HCT116 (cell line): ENCODE measurements around the gene PAM16. TPM values are rescaled to one million over a fixed set of nuclear protein-coding genes. Genes with fewer than 3 reads are reported as not detected.

Source experiments
- ATAC-seq: fragments of 200-7000 bp; cut with Tn5 transposase; 2 replicates; pipeline ENCODE4 v1.9.1; 2020; ENCODE audit warnings: mild to moderate bottlenecking, moderate library complexity
- BruUV-seq: library from RNA; stranded (reverse); fragments of 400-500 nt; replicated peaks from 2 replicates; lab custom pipeline; 2021; lab: Mats Ljungman, UMichigan
- CTCF ChIA-PET: fragments of 300-600 bp; sonication (Branson Sonifier 250); formaldehyde crosslinking; loops from one replicate; lab custom pipeline; 2021; ENCODE audit warnings: antibody characterized with exemption; lab: Charles Lee
- POLR2A ChIA-PET: fragments of 300-600, 350-600 bp; sonication (Branson Sonifier 250); formaldehyde crosslinking; loops from one replicate; lab custom pipeline; 2021; ENCODE audit warnings: antibody characterized with exemption; lab: Charles Lee
- RAD21 ChIA-PET, 2 experiments: fragments of 300-600 bp; sonication (Branson Sonifier 250); formaldehyde crosslinking; loops; one replicate each; lab custom pipeline; 2023; ENCODE audit warnings: low total read pairs in 2 of 2; ENCODE audit not compliant: uncharacterized antibody in 2 of 2, unreplicated experiment in 2 of 2, low non-redundant PET in 1 of 2; lab: Charles Lee
- DNase-seq: peaks from one replicate; pipeline ENCODE4 v3.0.0-alpha.2; 2010; ENCODE audit warnings: low read depth, low spot score
- H2AFZ ChIP-seq: fragments of 200-600 bp; shearing (Covaris generic), sonication (generic); 2 replicates; pipeline ENCODE4 v1.6.1; 2017; ENCODE audit warnings: low read depth, mixed run types, mixed read lengths, antibody characterized with exemption, low read length; ENCODE audit not compliant: poor library complexity, severe bottlenecking
- H3K27ac ChIP-seq: 2 replicates; pipeline ENCODE4 v1.5.1; 2012; ENCODE audit warnings: low read depth, low read length
- H3K27me3 ChIP-seq: fragments of 200-600 bp; sonication (generic); 2 replicates; pipeline ENCODE4 v1.6.1; 2016; ENCODE audit warnings: mixed run types, low read length, mixed read lengths; ENCODE audit not compliant: insufficient read depth
- H3K36me3 ChIP-seq, 2 experiments: fragments of 200-500 bp in 1 of 2; fragments of 200-600 bp in 1 of 2; sonication (Bioruptor generic) in 1 of 2; sonication (generic) in 1 of 2; 2 replicates each; pipeline versions ENCODE4 v1.5.1 to v1.6.1; 2014 to 2016; ENCODE audit warnings: low read length in 2 of 2, inconsistent platforms in 1 of 2, mixed read lengths in 1 of 2, mixed run types in 1 of 2; ENCODE audit not compliant: insufficient read depth in 2 of 2, control insufficient read depth in 1 of 2
- H3K4me1 ChIP-seq, 2 experiments: fragments of 200-600 bp in 1 of 2; sonication (generic) in 1 of 2; 2 replicates each; pipeline versions ENCODE4 v1.5.1 to v1.6.1; 2012 to 2017; ENCODE audit warnings: low read length in 2 of 2, inconsistent platforms in 1 of 2, mild to moderate bottlenecking in 1 of 2, mixed read lengths in 1 of 2, mixed run types in 1 of 2, moderate library complexity in 1 of 2; ENCODE audit not compliant: insufficient read depth in 2 of 2, control insufficient read depth in 1 of 2
- H3K4me2 ChIP-seq: fragments of 200-600 bp; sonication (generic); 2 replicates; pipeline ENCODE4 v1.6.1; 2017; ENCODE audit warnings: mixed run types, low read length, mixed read lengths
- H3K4me3 ChIP-seq, 2 experiments: fragments of 200-600 bp in 1 of 2; sonication (generic) in 1 of 2; replicated peaks in 1 of 2; 2 replicates each; pipeline ENCODE4 v1.5.1; 2011 to 2016; ENCODE audit warnings: low read length in 2 of 2, control low read depth in 1 of 2, low read depth in 1 of 2, mild to moderate bottlenecking in 1 of 2, mixed read lengths in 1 of 2, mixed run types in 1 of 2
- H3K79me2 ChIP-seq: fragments of 200-600 bp; sonication (generic); 2 replicates; pipeline ENCODE4 v1.6.1; 2017; ENCODE audit warnings: mild to moderate bottlenecking, mixed run types, low read length, moderate library complexity, mixed read lengths; ENCODE audit not compliant: insufficient read depth
- H3K9ac ChIP-seq: fragments of 200-600 bp; sonication (generic); 2 replicates; pipeline ENCODE4 v1.6.1; 2016; ENCODE audit warnings: low read length, mixed read lengths
- H3K9me2 ChIP-seq: fragments of 200-600 bp; sonication (generic), shearing (Covaris generic); 2 replicates; pipeline ENCODE4 v1.6.1; 2017; ENCODE audit warnings: mixed run types, mild to moderate bottlenecking, moderate library complexity; ENCODE audit not compliant: insufficient read depth
- H3K9me3 ChIP-seq, 2 experiments: fragments of 200-500 bp in 1 of 2; fragments of 200-600 bp in 1 of 2; sonication (Bioruptor generic) in 1 of 2; sonication (generic) in 1 of 2; 2 replicates each; pipeline ENCODE4 v1.6.1; 2014 to 2017; ENCODE audit warnings: low read length in 2 of 2, mixed read lengths in 2 of 2, inconsistent platforms in 1 of 2, low read depth in 1 of 2, mild to moderate bottlenecking in 1 of 2, mixed run types in 1 of 2, moderate library complexity in 1 of 2; ENCODE audit not compliant: control insufficient read depth in 1 of 2, insufficient read depth in 1 of 2
- H4K20me1 ChIP-seq: fragments of 200-600 bp; sonication (generic), shearing (Covaris generic); 2 replicates; pipeline ENCODE4 v1.6.1; 2017; ENCODE audit warnings: mixed run types, mild to moderate bottlenecking, moderate library complexity; ENCODE audit not compliant: insufficient read depth
- CEBPB ChIP-seq: IDR thresholded peaks from 2 replicates; pipeline ENCODE4 v1.6.1; 2012; ENCODE audit warnings: low read depth
- EGR1 ChIP-seq: IDR thresholded peaks from 2 replicates; pipeline ENCODE4 v1.6.1; 2012; ENCODE audit warnings: low read depth
- ELF1 ChIP-seq: IDR thresholded peaks from 2 replicates; pipeline ENCODE4 v1.6.1; 2012; ENCODE audit warnings: low read depth, borderline replicate concordance
- EZH2 ChIP-seq: fragments of 200-600 bp; sonication (generic); IDR thresholded peaks from 2 replicates; pipeline ENCODE4 v1.6.1; 2017; ENCODE audit warnings: antibody characterized with exemption, mixed run types
- EZH2phosphoT487 ChIP-seq: fragments of 200-600 bp; IDR thresholded peaks from 2 replicates; pipeline ENCODE4 v1.6.1; 2018; ENCODE audit warnings: antibody characterized with exemption, borderline replicate concordance
- FOSL1 ChIP-seq: IDR thresholded peaks from 2 replicates; pipeline ENCODE4 v1.6.1; 2012; ENCODE audit warnings: low read depth
- POLR2A ChIP-seq: IDR thresholded peaks from 2 replicates; pipeline ENCODE4 v1.7.0; 2011; ENCODE audit warnings: borderline replicate concordance; ENCODE audit not compliant: insufficient read depth, insufficient read length; ENCODE audit errors: extremely low read depth
- POLR2AphosphoS5 ChIP-seq: IDR thresholded peaks from 2 replicates; pipeline ENCODE4 v1.6.1; 2011; ENCODE audit warnings: mild to moderate bottlenecking, low read depth, low read length, moderate library complexity
- SP1 ChIP-seq: IDR thresholded peaks from 2 replicates; pipeline ENCODE4 v1.6.1; 2012; ENCODE audit warnings: low read depth
- TCF7L2 ChIP-seq: IDR thresholded peaks from 2 replicates; pipeline ENCODE4 v1.7.0; 2011; ENCODE audit warnings: borderline replicate concordance, inconsistent platforms; ENCODE audit not compliant: insufficient read depth, insufficient read length; ENCODE audit errors: extremely low read depth
- YY1 ChIP-seq: IDR thresholded peaks from 2 replicates; pipeline ENCODE4 v1.6.1; 2011; ENCODE audit warnings: low read length, low read depth, moderate library complexity, mild to moderate bottlenecking; ENCODE audit not compliant: insufficient replicate concordance; ENCODE audit errors: extremely low read depth
- ZNF274 ChIP-seq: fragments of 200-500 bp; sonication (Bioruptor generic); IDR thresholded peaks from 2 replicates; pipeline ENCODE4 v1.6.1; 2014; ENCODE audit warnings: mild to moderate bottlenecking, low read depth, low read length, inconsistent platforms
- intact Hi-C: fragments of 100-400 bp; cut with micrococcal nuclease; formaldehyde crosslinking; loops from 2 replicates; pipeline ENCODE4 v1.10.0; 2022
- total RNA-seq: library from RNA; stranded (reverse); gene quantifications from one replicate; pipeline ENCODE4 v1.2.1, GENCODE V29; 2021; ENCODE audit not compliant: unreplicated experiment
- TF ChIP-seq, protein P1 (sequence below): IDR thresholded peaks from 2 replicates; pipeline ENCODE4 v1.6.1; 2012; ENCODE audit warnings: low read depth
- TF ChIP-seq, protein P2 (sequence below): IDR thresholded peaks from 2 replicates; pipeline ENCODE4 v1.6.1; 2011; ENCODE audit warnings: mild to moderate bottlenecking, low read length, moderate library complexity; ENCODE audit not compliant: insufficient replicate concordance; ENCODE audit errors: extremely low read depth
- TF ChIP-seq, protein P3 (sequence below): IDR thresholded peaks from 2 replicates; pipeline ENCODE4 v1.6.1; 2012

PAM16 gene
- total RNA-seq, 1 experiment from 2014 or later: 102 TPM

DNA sequence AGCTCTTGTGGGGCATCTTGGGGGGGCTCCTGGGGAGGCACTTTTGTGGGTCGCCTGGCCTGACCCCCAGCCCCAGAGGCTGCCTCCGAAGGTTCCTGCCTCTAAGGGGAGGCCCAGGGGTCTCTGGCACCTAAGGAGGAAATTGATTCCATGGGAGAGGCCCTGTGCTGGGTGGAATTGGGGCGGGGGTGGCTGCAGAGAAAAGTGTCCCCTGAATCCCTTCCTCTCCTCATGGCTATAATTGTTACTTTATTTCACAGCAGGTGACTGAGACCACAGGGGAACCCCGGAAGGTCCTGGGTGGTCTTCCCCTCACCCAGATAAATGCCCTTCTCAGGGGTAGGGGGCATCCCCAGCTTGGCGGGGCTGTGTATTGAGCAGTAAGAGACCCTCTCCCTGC, 32.2 kb downstream of the PAM16 start:
- H2AFZ ChIP-seq: no peak overlapping the region
- ChIA-PET RAD21 (no interaction called here), CTCF (no interaction called here), POLR2A (no interaction called here)
- no peaks in the 10 kb centered on the region; the same call in 1 of the 2 replicates for H4K20me1 ChIP-seq
- intact Hi-C loops: no loop called here
- no peaks in the 10 kb centered on the region for H3K27me3 ChIP-seq
- BruUV-seq: no TSS peak
- H3K9me2 ChIP-seq: no peaks in the 10 kb centered on the region
- peaks cover 35 to 63% of the 10 kb centered on the region in 2 experiments for H3K4me1 ChIP-seq
- H3K9me3 ChIP-seq: no peaks in the 10 kb centered on the region
- no peaks in the 10 kb centered on the region for H3K36me3 ChIP-seq
- H3K27ac ChIP-seq: no peak overlapping the region
- no peak overlapping the region for H3K4me3 ChIP-seq
- TF ChIP-seq YY1: no peak
- no peak for TF ChIP-seq ELF1
- TF ChIP-seq EZH2: no peak
- TF ChIP-seq POLR2AphosphoS5: no peak
- no peak for TF ChIP-seq EGR1
- TF ChIP-seq, protein P1, sequence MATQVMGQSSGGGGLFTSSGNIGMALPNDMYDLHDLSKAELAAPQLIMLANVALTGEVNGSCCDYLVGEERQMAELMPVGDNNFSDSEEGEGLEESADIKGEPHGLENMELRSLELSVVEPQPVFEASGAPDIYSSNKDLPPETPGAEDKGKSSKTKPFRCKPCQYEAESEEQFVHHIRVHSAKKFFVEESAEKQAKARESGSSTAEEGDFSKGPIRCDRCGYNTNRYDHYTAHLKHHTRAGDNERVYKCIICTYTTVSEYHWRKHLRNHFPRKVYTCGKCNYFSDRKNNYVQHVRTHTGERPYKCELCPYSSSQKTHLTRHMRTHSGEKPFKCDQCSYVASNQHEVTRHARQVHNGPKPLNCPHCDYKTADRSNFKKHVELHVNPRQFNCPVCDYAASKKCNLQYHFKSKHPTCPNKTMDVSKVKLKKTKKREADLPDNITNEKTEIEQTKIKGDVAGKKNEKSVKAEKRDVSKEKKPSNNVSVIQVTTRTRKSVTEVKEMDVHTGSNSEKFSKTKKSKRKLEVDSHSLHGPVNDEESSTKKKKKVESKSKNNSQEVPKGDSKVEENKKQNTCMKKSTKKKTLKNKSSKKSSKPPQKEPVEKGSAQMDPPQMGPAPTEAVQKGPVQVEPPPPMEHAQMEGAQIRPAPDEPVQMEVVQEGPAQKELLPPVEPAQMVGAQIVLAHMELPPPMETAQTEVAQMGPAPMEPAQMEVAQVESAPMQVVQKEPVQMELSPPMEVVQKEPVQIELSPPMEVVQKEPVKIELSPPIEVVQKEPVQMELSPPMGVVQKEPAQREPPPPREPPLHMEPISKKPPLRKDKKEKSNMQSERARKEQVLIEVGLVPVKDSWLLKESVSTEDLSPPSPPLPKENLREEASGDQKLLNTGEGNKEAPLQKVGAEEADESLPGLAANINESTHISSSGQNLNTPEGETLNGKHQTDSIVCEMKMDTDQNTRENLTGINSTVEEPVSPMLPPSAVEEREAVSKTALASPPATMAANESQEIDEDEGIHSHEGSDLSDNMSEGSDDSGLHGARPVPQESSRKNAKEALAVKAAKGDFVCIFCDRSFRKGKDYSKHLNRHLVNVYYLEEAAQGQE: no peak
- no peak for TF ChIP-seq TCF7L2
- no peak for TF ChIP-seq POLR2A
- TF ChIP-seq ZNF274: no peak
- TF ChIP-seq EZH2phosphoT487: no peak
- no peak for TF ChIP-seq SP1
- TF ChIP-seq FOSL1: no peak
- TF ChIP-seq, protein P2, sequence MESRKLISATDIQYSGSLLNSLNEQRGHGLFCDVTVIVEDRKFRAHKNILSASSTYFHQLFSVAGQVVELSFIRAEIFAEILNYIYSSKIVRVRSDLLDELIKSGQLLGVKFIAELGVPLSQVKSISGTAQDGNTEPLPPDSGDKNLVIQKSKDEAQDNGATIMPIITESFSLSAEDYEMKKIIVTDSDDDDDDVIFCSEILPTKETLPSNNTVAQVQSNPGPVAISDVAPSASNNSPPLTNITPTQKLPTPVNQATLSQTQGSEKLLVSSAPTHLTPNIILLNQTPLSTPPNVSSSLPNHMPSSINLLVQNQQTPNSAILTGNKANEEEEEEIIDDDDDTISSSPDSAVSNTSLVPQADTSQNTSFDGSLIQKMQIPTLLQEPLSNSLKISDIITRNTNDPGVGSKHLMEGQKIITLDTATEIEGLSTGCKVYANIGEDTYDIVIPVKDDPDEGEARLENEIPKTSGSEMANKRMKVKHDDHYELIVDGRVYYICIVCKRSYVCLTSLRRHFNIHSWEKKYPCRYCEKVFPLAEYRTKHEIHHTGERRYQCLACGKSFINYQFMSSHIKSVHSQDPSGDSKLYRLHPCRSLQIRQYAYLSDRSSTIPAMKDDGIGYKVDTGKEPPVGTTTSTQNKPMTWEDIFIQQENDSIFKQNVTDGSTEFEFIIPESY: no peak
- TF ChIP-seq, protein P3, sequence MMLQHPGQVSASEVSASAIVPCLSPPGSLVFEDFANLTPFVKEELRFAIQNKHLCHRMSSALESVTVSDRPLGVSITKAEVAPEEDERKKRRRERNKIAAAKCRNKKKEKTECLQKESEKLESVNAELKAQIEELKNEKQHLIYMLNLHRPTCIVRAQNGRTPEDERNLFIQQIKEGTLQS: no peak
- no peak for TF ChIP-seq CEBPB
- DNase-seq (no peak), ATAC-seq (no peak)
- peak overlapping the region; percentile 93 for H3K4me2 ChIP-seq
- H3K79me2 ChIP-seq: peaks cover 76% of the 10 kb centered on the region
- 0 out of 2 replicates have a peak overlapping the region, but pooled peaks have one; percentile 2 for H3K9ac ChIP-seq
